Left ventricle myocardium superior (tissue), 1 donor: ENCODE data around the gene LSM10. TPM values are rescaled to one million over a fixed set of nuclear protein-coding genes. Genes with fewer than 3 reads are reported as not detected.

Experiments used
- total RNA-seq: library from RNA; stranded (reverse); fragmentation: NEBNext Ultra II Directional; extraction: Animal tissue kit (Norgen Biotek cat#: 25700); gene quantifications from one replicate; pipeline ENCODE4 v1.2.1, GENCODE V29; 2021
- donor health status: DM: no; HTN: yes; CAD: no; lungs with severe emphysema.

The LSM10 gene
- total RNA-seq, 1 donor from 2014 or later = 58.7 TPM

Other genes with a start within 250 kb of the LSM10 start
- gene TRAPPC3, start 248.4 kb downstream of the LSM10 start, total RNA-seq = 57.8 TPM
- gene MAP7D1, start 241.7 kb downstream of the LSM10 start, total RNA-seq = 385 TPM
- gene THRAP3, start 173.5 kb downstream of the LSM10 start, total RNA-seq = 67.9 TPM
- 1.1 TPM for gene SH3D21, start 91.5 kb downstream of the LSM10 start, total RNA-seq
- gene EVA1B, start 74.3 kb downstream of the LSM10 start, total RNA-seq = 10.8 TPM
- gene STK40, start 12.0 kb downstream of the LSM10 start, total RNA-seq = 78.4 TPM
- gene OSCP1, start 52.5 kb upstream of the LSM10 start, total RNA-seq = 3.8 TPM
- 119 TPM for gene MRPS15, start 66.5 kb upstream of the LSM10 start, total RNA-seq
- 6.4 TPM for gene CSF3R, start 85.0 kb upstream of the LSM10 start, total RNA-seq